HepG2 (cell line): ENCODE data around the gene MGLL. TPM values are rescaled to one million over a fixed set of nuclear protein-coding genes. Genes with fewer than 3 reads are reported as not detected.

Source experiments
- ATAC-seq: fragments of 200-7000 bp; cut with Tn5 transposase; 3 replicates; pipeline ENCODE4 v1.9.1; 2020; ENCODE audit warnings: mild to moderate bottlenecking, moderate library complexity
- BruUV-seq: library from RNA; stranded (reverse); fragments of 400-500 nt; replicated peaks from 2 replicates; lab custom pipeline; 2021; lab: Mats Ljungman, UMichigan
- CTCF ChIA-PET: fragments of 300-600 bp; formaldehyde crosslinking; extraction: SDS; loops from one replicate; lab custom pipeline; 2021; ENCODE audit warnings: low total read pairs, inconsistent platforms, low intra/inter-chr PET ratio; lab: Yijun Ruan, JAX
- POLR2A ChIA-PET: fragments of 350-600 bp; sonication (Branson Sonifier 250); formaldehyde crosslinking; loops from one replicate; lab custom pipeline; 2020; ENCODE audit warnings: antibody characterized with exemption, inconsistent platforms; lab: Yijun Ruan, JAX
- DNase-seq: peaks from one replicate; pipeline ENCODE4 v3.0.0-alpha.2; 2015; ENCODE audit warnings: low spot score
- FAIRE-seq: peaks from 3 replicates; lab custom pipeline; 2011; peaks lifted over from hg19 to GRCh38; lab: Jason Lieb, UNC
- H2AFZ ChIP-seq: one replicate; pipeline ENCODE4 v1.6.1; 2011; ENCODE audit warnings: low read length, inconsistent platforms
- H3K27ac ChIP-seq: fragments of 300-600 bp; 3 replicates; pipeline ENCODE4 v1.8.0; 2011; ENCODE audit warnings: mixed run types, mild to moderate bottlenecking, mixed read lengths, low read length, inconsistent platforms; ENCODE audit not compliant: insufficient read depth; ENCODE audit errors: extremely low read length
- H3K27me3 ChIP-seq, 2 experiments: fragments of 200-600 bp in 1 of 2; 2 replicates in 1 of 2; 3 replicates in 1 of 2; pipeline versions ENCODE4 v1.6.0 to v1.8.0; 2011; ENCODE audit warnings: low read length in 2 of 2, mild to moderate bottlenecking in 2 of 2, moderate library complexity in 2 of 2, inconsistent platforms in 1 of 2; ENCODE audit not compliant: insufficient read depth in 2 of 2, control insufficient read depth in 1 of 2
- H3K36me3 ChIP-seq, 2 experiments: fragments of 200-600 bp in 1 of 2; replicated peaks in 1 of 2; 2 replicates in 1 of 2; 3 replicates in 1 of 2; pipeline versions ENCODE4 v1.5.1 to v1.8.0; 2011; ENCODE audit warnings: low read length in 2 of 2, inconsistent platforms in 1 of 2; ENCODE audit not compliant: insufficient read depth in 2 of 2, control insufficient read depth in 1 of 2
- H3K4me1 ChIP-seq: 2 replicates; pipeline ENCODE4 v1.5.1; 2012; ENCODE audit warnings: low read length, inconsistent platforms; ENCODE audit not compliant: insufficient read depth
- H3K4me2 ChIP-seq: 2 replicates; pipeline ENCODE4 v1.6.0; 2011; ENCODE audit warnings: low read depth, low read length, inconsistent platforms
- H3K4me3 ChIP-seq, 3 experiments: fragments of 200-600 bp in 1 of 3; sonication (generic), shearing (Covaris generic) in 1 of 3; replicated peaks in 1 of 3; 2 replicates each; pipeline ENCODE4 v1.5.1; 2011 to 2016; ENCODE audit warnings: low read length in 3 of 3, inconsistent platforms in 2 of 3, low read depth in 2 of 3, mild to moderate bottlenecking in 2 of 3, control low read depth in 1 of 3, mixed read lengths in 1 of 3; ENCODE audit not compliant: insufficient read depth in 1 of 3
- H3K79me2 ChIP-seq: one replicate; pipeline ENCODE4 v1.6.1; 2011; ENCODE audit warnings: low read length, inconsistent platforms; ENCODE audit not compliant: insufficient read depth
- H3K9ac ChIP-seq: 2 replicates; pipeline ENCODE4 v1.6.0; 2011; ENCODE audit warnings: mild to moderate bottlenecking, low read depth, low read length, inconsistent platforms; ENCODE audit not compliant: insufficient read depth
- H3K9me3 ChIP-seq: 2 replicates; pipeline ENCODE4 v1.5.1; 2012; ENCODE audit warnings: mild to moderate bottlenecking, low read length
- H4K20me1 ChIP-seq: 2 replicates; pipeline ENCODE4 v1.6.0; 2011; ENCODE audit warnings: inconsistent platforms, mild to moderate bottlenecking, low read length, moderate library complexity; ENCODE audit not compliant: insufficient read depth
- KDM5A ChIP-seq: fragments of 200-600 bp; sonication (generic); IDR thresholded peaks from 2 replicates; pipeline ENCODE4 v1.7.0; 2018; ENCODE audit warnings: antibody characterized with exemption, mild to moderate bottlenecking, low read length, borderline replicate concordance
- ZEB1 ChIP-seq: IDR thresholded peaks from 2 replicates; pipeline ENCODE4 v1.6.1; 2012; ENCODE audit warnings: mild to moderate bottlenecking, low read depth, inconsistent platforms; ENCODE audit not compliant: insufficient replicate concordance
- ZNF136 ChIP-seq: sonication (generic); formaldehyde crosslinking; IDR thresholded peaks from 2 replicates; pipeline ENCODE4 v1.8.1; 2022; ENCODE audit warnings: low read depth, mild to moderate bottlenecking, moderate library complexity, missing genetic modification reagents
- ZNF660 ChIP-seq: sonication (generic); formaldehyde crosslinking; IDR thresholded peaks from 2 replicates; pipeline ENCODE4 v1.5.1; 2020; ENCODE audit warnings: mild to moderate bottlenecking, low read depth, missing genetic modification reagents, borderline replicate concordance
- WGBS: methylation state at CpG from one replicate; pipeline ENCODE4 v1.1.6; 2017; ENCODE audit warnings: low lambda C conversion rate; 5-methylcytosine and 5-hydroxymethylcytosine counted together
- in situ Hi-C: cut with HindIII; loops from 2 replicates; pipeline ENCODE4 v1.10.0; 2017; ENCODE audit warnings: low pct_unique_long_range_greater_than_20kb; ENCODE audit not compliant: extremely low pct_ligation_motif_present
- intact Hi-C: fragments of 100-400 bp; cut with micrococcal nuclease; formaldehyde crosslinking; loops from one replicate; pipeline ENCODE4 v1.10.0; 2022; ENCODE audit not compliant: unreplicated experiment
- polyA plus RNA-seq, 8 experiments: library from polyadenylated mRNA; depleted of rRNA in 3 of 8; stranded (reverse) in 7 of 8; unstranded in 1 of 8; fragments of >200 nt; fragmentation: Illumina TruSeq in 4 of 8; extraction: Trizol in 4 of 8; gene quantifications; 2 replicates each; pipeline versions ENCODE4 v1.2.1 to v1.2.3, GENCODE V29; 2011 to 2016; ENCODE audit warnings: low read depth in 4 of 8, missing spikeins in 1 of 8, mixed read lengths in 1 of 8; ENCODE audit not compliant: insufficient read depth in 1 of 8
- total RNA-seq, 5 experiments: library from RNA; depleted of rRNA; stranded (reverse); fragments of >200 nt; fragmentation: Illumina TruSeq; extraction: Trizol; gene quantifications; 2 replicates each; pipeline ENCODE4 v1.2.3, GENCODE V29; 2016; ENCODE audit warnings: low read depth in 1 of 5
- TF ChIP-seq, protein P1 (sequence below): sonication (generic); formaldehyde crosslinking; IDR thresholded peaks from 2 replicates; pipeline ENCODE4 v1.9.0; 2021; ENCODE audit warnings: missing genetic modification reagents, borderline replicate concordance
- TF ChIP-seq, protein P2 (sequence below): sonication (generic); formaldehyde crosslinking; IDR thresholded peaks from 2 replicates; pipeline ENCODE4 v1.4.0; 2020; ENCODE audit warnings: missing genetic modification reagents
- TF ChIP-seq, protein P3 (sequence below): sonication (generic); formaldehyde crosslinking; IDR thresholded peaks from 2 replicates; pipeline ENCODE4 v1.4.0; 2020; ENCODE audit warnings: missing genetic modification reagents

MGLL gene
- total and polyA plus RNA-seq, 2 of the 13 experiments (the other 11 are each of a cell fraction or from before 2014, with no cell fraction given), result not detected

DNA sequence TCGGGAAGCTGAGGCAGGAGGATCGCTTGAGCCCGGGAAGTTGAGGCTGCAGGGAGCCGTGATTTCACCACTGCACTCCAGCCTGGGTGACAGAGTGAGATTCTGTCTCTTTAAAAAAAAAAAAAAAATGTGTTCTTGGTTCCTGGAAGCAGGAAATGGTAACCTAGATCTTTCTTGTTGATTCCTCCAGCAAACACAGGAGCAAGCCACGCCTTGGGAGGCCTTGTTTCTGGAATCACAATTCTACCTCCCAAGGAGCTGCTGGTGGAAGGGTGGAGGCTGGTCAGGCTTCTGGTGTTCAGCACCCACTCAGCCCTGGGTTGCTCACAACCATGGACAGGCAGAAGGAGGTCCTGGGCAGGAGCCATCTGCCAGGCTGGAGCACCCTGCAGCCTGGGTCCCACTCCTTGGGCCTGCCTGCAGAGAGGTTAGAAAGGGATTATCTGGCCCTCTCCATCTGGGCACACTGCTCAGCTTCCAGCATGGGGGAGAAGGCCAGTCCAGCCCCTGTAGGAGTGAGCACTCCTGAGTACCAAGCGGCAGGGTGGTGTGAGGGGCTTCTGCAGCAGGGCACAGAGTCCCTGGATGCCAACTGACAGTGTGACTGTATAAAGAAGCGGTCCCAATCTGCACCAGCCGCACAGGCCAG lies 84.0 kb downstream of the MGLL start:
- TF ChIP-seq KDM5A, result no peak
- TF ChIP-seq ZNF136 (CRISPR knock-in tag), result no peak
- TF ChIP-seq, protein P1, sequence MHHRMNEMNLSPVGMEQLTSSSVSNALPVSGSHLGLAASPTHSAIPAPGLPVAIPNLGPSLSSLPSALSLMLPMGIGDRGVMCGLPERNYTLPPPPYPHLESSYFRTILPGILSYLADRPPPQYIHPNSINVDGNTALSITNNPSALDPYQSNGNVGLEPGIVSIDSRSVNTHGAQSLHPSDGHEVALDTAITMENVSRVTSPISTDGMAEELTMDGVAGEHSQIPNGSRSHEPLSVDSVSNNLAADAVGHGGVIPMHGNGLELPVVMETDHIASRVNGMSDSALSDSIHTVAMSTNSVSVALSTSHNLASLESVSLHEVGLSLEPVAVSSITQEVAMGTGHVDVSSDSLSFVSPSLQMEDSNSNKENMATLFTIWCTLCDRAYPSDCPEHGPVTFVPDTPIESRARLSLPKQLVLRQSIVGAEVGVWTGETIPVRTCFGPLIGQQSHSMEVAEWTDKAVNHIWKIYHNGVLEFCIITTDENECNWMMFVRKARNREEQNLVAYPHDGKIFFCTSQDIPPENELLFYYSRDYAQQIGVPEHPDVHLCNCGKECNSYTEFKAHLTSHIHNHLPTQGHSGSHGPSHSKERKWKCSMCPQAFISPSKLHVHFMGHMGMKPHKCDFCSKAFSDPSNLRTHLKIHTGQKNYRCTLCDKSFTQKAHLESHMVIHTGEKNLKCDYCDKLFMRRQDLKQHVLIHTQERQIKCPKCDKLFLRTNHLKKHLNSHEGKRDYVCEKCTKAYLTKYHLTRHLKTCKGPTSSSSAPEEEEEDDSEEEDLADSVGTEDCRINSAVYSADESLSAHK (CRISPR knock-in tag), result no peak
- TF ChIP-seq, protein P2, sequence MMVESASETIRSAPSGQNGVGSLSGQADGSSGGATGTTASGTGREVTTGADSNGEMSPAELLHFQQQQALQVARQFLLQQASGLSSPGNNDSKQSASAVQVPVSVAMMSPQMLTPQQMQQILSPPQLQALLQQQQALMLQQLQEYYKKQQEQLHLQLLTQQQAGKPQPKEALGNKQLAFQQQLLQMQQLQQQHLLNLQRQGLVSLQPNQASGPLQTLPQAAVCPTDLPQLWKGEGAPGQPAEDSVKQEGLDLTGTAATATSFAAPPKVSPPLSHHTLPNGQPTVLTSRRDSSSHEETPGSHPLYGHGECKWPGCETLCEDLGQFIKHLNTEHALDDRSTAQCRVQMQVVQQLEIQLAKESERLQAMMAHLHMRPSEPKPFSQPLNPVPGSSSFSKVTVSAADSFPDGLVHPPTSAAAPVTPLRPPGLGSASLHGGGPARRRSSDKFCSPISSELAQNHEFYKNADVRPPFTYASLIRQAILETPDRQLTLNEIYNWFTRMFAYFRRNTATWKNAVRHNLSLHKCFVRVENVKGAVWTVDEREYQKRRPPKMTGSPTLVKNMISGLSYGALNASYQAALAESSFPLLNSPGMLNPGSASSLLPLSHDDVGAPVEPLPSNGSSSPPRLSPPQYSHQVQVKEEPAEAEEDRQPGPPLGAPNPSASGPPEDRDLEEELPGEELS (CRISPR knock-in tag), result no peak
- no peak for TF ChIP-seq ZNF660 (CRISPR knock-in tag)
- TF ChIP-seq ZEB1, result no peak
- TF ChIP-seq, protein P3, sequence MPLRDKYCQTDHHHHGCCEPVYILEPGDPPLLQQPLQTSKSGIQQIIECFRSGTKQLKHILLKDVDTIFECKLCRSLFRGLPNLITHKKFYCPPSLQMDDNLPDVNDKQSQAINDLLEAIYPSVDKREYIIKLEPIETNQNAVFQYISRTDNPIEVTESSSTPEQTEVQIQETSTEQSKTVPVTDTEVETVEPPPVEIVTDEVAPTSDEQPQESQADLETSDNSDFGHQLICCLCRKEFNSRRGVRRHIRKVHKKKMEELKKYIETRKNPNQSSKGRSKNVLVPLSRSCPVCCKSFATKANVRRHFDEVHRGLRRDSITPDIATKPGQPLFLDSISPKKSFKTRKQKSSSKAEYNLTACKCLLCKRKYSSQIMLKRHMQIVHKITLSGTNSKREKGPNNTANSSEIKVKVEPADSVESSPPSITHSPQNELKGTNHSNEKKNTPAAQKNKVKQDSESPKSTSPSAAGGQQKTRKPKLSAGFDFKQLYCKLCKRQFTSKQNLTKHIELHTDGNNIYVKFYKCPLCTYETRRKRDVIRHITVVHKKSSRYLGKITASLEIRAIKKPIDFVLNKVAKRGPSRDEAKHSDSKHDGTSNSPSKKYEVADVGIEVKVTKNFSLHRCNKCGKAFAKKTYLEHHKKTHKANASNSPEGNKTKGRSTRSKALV (CRISPR knock-in tag), result no peak
- no peak overlapping the region for H3K9ac ChIP-seq
- H3K4me3 ChIP-seq, result no peak overlapping the region
- ChIA-PET CTCF (no interaction called here), POLR2A (no interaction called here)
- no peak overlapping the region for H2AFZ ChIP-seq
- peaks cover 1 to 48% of the 10 kb centered on the region in 2 experiments for H3K27me3 ChIP-seq
- no peak for DNase-seq
- no peaks in the 10 kb centered on the region for H3K79me2 ChIP-seq
- no peak overlapping the region for H3K27ac ChIP-seq
- intact Hi-C loops, result no loop called here
- no peak for FAIRE-seq
- H3K36me3 ChIP-seq, result no peaks in the 10 kb centered on the region
- in situ Hi-C loops, result no loop called here
- no peaks in the 10 kb centered on the region for H3K9me3 ChIP-seq
- 46% methylated on average over 8 of the region's 8 CpGs for WGBS
- no peak for ATAC-seq
- no peaks in the 10 kb centered on the region for H4K20me1 ChIP-seq
- no peaks in the 10 kb centered on the region for H3K4me1 ChIP-seq
- H3K4me2 ChIP-seq, result no peak overlapping the region
- BruUV-seq, result no TSS peak
